ENCODE results near the gene TPPP2.

DNA sequence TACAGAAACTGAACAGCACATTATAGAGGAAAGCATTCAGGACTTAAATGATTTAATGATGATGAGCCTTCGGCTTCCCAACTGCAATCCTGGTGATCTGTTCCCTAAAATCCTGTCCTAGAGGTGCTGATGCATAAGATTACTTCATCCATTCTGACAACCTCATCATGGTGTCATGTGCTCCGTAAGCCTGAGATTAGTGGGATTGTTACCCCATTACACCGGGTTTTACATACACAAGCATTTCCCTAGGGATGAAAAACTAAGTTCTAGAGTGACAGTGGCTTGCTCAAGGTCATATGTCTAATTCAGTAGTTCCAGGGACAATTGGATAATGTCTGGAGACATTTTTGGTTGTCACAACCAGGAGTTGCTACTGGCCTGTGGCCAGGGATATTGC, 7.1 kb downstream of the TPPP2 start:
- TF ChIP-seq POLR2AphosphoS5 (IDR thresholded peaks at IDR 0.05) (no peak), EP300 (IDR thresholded peaks at IDR 0.05) (no peak), POLR2A (IDR thresholded peaks at IDR 0.05) (no peak)
- TF ChIP-seq, protein P1, sequence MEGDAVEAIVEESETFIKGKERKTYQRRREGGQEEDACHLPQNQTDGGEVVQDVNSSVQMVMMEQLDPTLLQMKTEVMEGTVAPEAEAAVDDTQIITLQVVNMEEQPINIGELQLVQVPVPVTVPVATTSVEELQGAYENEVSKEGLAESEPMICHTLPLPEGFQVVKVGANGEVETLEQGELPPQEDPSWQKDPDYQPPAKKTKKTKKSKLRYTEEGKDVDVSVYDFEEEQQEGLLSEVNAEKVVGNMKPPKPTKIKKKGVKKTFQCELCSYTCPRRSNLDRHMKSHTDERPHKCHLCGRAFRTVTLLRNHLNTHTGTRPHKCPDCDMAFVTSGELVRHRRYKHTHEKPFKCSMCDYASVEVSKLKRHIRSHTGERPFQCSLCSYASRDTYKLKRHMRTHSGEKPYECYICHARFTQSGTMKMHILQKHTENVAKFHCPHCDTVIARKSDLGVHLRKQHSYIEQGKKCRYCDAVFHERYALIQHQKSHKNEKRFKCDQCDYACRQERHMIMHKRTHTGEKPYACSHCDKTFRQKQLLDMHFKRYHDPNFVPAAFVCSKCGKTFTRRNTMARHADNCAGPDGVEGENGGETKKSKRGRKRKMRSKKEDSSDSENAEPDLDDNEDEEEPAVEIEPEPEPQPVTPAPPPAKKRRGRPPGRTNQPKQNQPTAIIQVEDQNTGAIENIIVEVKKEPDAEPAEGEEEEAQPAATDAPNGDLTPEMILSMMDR (IDR thresholded peaks at IDR 0.05): no peak

Data from gastroesophageal sphincter (tissue), 3 donors.